ENCODE measurements around the gene HACL1.
"Not testable (repeated sequence)": the region's sequence is repeated elsewhere in the genome, so short reads cannot be mapped to it uniquely, and the experiment has no call there.

The HACL1 gene

GRCh38 chr3:15581471-15582394 lies 19.6 kb downstream of the HACL1 start:
- no peak for DNase-seq

GRCh38 chr3:15579051-15579450 lies 22.3 kb downstream of the HACL1 start:
- DNase-seq: no peak

- peak in 1 of 51 donors; percentile 41 for DNase-seq
These were observed 23.0 kb downstream of the HACL1 start for GRCh38 chr3:15578289-15578867.

GRCh38 chr3:15576475-15576874 lies 24.9 kb downstream of the HACL1 start:
- no peak for DNase-seq

GRCh38 chr3:15575446-15575845 lies 25.9 kb downstream of the HACL1 start:
- no peak for DNase-seq

- DNase-seq: no peak
These were observed 29.2 kb downstream of the HACL1 start for GRCh38 chr3:15572138-15572537.

- DNase-seq: no peak
These were observed 38.2 kb downstream of the HACL1 start for GRCh38 chr3:15563190-15563589.

GRCh38 chr3:15562560-15562959 lies 38.8 kb downstream of the HACL1 start:
- DNase-seq: no peak

GRCh38 chr3:15558581-15558980 lies 42.8 kb downstream of the HACL1 start:
- no peak for DNase-seq

GRCh38 chr3:15557511-15557946 lies 43.8 kb downstream of the HACL1 start:
- peak in 3 of 51 donors; percentile 5 to 39 (median 6) for DNase-seq

- no peak for DNase-seq
These were observed 44.9 kb downstream of the HACL1 start for GRCh38 chr3:15556512-15556911.

- DNase-seq: no peak
These were observed 47.6 kb downstream of the HACL1 start for GRCh38 chr3:15553749-15554148.

- no peak for DNase-seq
These were observed 49.5 kb downstream of the HACL1 start for GRCh38 chr3:15551902-15552301.

GRCh38 chr3:15549846-15550245 lies 51.5 kb downstream of the HACL1 start:
- DNase-seq: no peak

- peak in 1 of 51 donors; percentile 4 for DNase-seq
These were observed 58.8 kb downstream of the HACL1 start for GRCh38 chr3:15542614-15543013.

GRCh38 chr3:15541371-15541770 lies 60.0 kb downstream of the HACL1 start:
- DNase-seq: no peak

- no peak for DNase-seq
These were observed 62.3 kb downstream of the HACL1 start for GRCh38 chr3:15539066-15539465.

- no peak for DNase-seq
These were observed 63.0 kb downstream of the HACL1 start for GRCh38 chr3:15538345-15538744.

- no peak for DNase-seq
These were observed 64.5 kb downstream of the HACL1 start for GRCh38 chr3:15536856-15537255.

GRCh38 chr3:15535732-15536131 lies 65.6 kb downstream of the HACL1 start:
- peak in 2 of 51 donors; percentile 1 to 5 for DNase-seq

- not testable (repeated sequence) for DNase-seq
These were observed 68.8 kb downstream of the HACL1 start for GRCh38 chr3:15532614-15533013.

GRCh38 chr3:15531346-15531745 lies 70.0 kb downstream of the HACL1 start:
- no peak for DNase-seq
